GM18868 (cell line): ENCODE data around the gene HCN2.
A peak's percentile ranks its signal among the peaks of the same experiment; 100 is the strongest.

Experiments used
- ATAC-seq: cut with Tn5 transposase; IDR thresholded peaks from one replicate; pipeline ENCODE4 v1.9.1; 2021; ENCODE audit warnings: mild to moderate bottlenecking, moderate library complexity; ENCODE audit not compliant: unreplicated experiment

HCN2 gene

DNA sequence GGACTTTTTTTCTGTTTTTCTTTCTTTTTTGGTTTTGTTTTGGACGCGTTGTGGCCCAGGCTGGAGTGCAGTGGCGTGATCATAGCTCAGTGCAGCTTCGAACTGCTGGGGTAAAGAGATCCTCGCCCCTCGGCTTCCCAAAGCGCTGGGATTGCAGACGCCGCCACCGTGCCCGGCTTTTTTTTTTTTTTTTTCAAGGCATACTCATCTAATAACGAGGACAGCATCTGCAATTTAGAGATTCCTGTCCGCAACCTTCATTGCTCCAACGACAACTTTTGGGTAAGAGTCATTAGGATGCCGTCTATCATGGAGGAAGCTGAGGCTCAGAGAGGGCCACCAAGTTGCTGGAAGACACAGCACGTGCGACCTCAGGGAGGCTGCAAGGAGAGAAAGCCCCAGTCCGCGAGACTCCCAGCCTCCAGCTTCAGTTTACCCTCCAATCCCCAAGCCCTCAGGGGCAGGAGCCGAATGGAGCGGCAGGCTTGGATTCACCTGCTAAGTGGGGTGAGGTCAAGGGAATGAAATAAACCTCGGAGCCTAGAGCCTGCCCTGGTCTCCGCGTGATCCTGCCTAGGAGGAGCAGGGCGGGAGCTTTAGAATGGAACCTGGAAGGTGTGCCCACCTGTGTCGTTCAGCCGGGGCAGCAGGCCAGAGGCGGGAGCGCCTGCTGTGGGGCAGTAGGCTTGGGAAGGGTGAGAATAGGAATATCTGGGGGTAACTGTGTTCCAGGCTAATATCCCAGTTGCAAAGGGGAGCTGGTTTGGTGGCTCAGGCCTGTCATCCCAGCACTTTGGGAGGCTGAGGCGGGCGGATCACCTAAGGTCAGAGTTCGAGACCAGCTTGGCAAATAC, 44.3 kb downstream of the HCN2 start:
- ATAC-seq, result no peak

DNA sequence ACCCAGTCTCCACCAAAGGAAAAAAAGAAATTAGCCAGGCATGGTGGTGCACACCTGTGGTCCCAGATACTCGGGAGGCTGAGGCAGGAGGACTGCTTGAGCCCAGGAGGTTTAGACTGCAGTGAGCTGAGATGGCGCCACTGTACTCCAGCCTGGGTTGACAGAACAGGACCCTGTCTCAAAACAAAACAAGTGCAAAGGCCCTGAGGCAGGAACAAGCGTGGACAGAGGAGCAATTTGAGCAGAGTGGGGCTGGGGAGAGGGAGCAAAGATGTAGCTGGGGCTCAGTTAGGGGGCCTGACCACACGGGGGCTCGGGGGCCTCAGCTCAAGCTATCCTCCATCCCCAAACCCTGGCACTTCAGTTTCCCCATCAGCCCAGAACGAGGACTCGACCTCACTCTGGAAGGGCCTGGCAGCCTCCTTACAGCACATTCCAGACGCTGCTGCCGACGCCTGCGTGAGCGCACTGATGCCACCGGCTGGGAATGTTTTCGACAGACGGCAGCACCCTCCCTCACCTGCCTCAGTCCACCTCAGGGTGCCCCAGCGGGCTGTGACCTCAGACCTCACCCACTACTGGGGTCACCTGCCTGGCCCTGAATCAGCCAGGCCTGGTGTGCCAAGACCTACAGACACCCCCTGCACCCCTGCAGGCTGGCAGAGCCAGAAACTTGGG, 45.4 kb downstream of the HCN2 start:
- ATAC-seq, result no peak

DNA sequence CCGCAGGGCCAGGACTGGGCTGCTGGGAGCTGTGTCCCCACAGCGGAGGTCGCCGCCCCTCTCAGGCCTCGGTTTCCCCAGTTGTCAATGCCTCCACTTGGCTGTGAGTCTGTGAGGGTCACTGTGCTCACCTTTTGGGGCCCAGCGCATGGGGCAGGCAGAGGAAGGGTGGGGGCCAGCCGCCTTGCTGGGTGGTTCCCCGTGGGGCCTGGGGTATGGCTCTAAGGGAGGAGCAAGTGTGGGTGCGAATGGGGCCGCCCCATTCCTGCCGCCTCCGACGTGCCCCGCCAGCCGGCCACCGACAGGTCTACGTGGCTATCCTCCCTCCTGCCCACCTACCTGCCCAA, 49.2 kb downstream of the HCN2 start:
- no peak for ATAC-seq

DNA sequence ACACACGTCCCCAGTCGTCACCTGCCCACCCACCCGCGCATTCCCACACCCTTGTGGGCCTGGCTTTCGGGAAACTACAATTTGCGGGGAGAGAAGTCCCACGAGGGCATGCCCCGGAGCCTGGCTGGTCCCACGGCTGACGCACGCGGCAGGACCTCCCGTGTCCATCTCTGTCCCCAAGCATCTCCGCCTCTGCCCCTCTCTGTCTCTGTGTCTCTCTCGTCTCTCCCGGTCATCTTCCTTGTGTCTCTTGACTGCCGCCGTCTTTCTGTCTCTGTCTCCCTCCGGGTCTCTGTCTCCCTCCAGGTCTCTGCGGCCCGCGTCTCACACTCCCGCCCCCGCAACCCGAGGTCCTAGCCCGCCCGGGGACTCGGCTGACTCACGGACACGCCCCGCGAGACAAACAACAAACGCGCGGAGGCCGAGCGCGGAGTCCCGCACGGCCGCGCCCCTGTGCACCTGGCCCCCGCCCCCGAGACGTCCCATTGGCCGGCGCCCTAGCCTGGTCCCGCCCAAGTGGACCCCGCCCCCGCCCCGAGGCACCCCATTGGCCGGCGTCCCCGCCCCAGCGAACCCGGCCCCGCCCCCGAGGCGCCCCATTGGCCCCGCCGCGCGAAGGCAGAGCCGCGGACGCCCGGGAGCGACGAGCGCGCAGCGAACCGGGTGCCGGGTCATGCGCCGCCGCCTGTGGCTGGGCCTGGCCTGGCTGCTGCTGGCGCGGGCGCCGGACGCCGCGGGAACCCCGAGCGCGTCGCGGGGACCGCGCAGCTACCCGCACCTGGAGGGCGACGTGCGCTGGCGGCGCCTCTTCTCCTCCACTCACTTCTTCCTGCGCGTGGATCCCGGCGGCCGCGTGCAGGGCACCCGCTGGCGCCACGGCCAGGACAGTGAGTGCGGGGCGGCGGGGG, 49.8 kb downstream of the HCN2 start, which contains the start of gene FGF22:
FGF22 (plus strand) TSS at position 627 of the 908 bp plus-strand sequence; CDS start at position 674, 47 bp downstream.
- peak; percentile 65 for ATAC-seq

DNA sequence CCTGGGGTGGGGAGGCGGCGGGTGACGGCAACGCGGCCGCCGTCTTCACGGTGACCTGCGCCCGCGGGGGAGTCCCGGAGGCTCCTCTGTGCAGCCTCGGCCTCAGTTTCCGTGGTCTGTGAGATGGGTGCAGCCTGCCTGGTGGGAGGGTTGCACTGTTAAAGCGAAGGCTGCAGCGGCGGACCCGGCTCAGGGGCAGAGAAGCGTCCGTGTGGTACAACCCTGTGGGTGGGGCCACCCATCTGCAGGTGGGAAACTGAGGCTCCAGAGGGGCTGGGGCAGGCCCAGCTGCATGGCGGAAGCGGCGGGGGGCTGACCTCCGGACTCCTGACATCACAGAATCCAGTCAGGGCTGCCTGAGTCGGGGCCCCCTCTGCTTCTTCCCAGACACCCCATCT, 50.5 kb downstream of the HCN2 start:
- no peak for ATAC-seq

DNA sequence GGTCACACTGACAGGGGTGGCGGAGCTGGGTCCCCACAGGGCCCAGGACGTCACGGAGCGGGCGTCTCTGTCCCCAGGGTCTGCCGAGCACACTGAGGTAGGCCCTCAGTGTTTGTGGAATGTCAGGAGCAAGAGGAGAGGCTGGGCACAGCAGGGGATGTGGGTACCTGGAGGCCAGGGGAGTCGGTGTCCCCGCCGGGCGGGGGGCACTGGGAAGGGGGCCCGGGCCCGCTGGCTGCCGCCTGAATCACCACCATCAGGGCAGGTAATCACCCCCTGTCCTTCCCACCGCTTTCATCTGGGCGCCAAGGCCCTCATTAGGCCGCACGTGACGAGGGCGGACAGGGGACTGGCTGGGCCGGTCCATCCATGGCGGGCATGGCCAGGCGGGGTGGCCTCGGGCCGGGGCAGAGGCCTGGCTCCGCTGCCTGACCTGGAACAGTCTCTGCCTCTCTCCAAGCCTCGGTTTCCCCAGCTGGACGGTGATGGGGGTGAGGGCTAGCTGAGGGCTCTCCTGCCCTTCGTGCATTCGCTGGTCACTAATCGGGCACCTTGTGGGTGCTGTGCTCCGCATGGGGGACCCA, 51.0 kb downstream of the HCN2 start:
- no peak for ATAC-seq

DNA sequence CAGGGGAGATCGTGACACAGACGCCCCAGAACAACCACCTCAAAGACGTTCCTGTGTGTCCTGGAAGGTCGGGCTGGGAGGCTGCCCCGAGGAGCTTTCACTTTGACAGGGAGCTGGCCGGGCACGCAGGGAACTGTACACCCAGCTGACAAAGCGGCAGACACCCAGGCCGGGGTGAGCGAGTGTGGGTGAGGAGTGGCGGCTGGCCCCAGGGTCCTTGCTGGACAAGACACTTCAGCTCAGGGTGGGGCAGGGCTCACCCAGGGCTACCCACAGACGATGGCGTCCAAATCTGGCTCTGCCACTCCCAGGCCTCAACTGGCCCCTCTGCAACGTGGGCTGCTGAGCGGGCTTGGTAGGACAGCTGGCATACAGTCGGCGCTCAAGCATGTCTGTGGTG, 52.0 kb downstream of the HCN2 start:
- no peak for ATAC-seq

DNA sequence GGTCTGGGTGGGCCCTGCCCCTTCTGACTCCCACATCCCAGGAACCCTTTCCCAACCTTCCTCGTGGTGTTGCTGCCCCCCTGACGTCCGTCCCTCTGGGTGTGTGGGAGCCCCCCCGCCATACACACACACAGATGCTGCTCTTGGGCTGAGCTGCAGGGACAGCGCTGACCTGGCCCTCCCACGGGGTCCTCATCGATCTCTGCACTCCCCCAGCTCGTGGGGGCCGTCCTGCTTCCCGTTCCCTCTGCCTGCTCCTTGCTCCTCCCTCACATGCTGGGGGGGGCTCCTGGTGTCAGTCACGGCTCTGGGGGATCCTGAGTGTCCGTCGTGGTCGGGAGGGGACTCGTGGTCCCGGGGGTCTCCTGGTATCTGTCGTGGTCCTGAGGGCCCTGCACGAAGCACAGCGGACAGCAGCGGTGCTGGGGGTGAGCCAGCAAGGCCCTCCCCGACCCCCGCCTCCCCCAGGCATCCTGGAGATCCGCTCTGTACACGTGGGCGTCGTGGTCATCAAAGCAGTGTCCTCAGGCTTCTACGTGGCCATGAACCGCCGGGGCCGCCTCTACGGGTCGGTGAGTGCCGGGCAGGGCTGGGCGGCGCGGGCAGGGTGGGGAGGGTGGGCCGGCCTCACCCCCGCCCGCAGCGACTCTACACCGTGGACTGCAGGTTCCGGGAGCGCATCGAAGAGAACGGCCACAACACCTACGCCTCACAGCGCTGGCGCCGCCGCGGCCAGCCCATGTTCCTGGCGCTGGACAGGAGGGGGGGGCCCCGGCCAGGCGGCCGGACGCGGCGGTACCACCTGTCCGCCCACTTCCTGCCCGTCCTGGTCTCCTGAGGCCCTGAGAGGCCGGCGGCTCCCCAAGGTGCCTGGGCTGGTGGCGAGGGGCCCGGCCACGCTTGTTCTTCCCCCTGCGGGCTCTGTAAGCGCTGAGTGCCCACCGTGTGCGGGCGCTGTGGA, 53.4 kb downstream of the HCN2 start:
- ATAC-seq, result no peak

DNA sequence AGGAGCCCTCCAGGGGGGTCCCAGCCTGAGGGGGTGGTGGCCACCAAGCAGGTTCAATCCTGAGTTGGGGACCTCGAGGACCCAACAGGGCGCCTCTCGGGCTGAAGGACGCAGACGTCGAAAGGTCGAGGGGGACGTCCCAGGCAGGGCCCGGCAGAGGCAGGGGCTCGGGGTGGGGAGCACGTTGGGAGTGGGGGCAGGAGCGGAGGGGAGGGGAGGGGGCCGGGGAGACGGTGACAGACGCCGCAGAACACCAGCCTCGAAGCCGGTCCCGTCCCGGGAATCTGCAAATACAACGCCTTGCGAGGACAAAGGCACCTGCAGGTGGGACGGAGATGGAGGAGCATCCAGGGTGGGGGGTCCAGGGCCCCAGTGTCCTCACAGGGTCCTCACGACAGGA, 54.1 kb downstream of the HCN2 start:
- no peak for ATAC-seq

DNA sequence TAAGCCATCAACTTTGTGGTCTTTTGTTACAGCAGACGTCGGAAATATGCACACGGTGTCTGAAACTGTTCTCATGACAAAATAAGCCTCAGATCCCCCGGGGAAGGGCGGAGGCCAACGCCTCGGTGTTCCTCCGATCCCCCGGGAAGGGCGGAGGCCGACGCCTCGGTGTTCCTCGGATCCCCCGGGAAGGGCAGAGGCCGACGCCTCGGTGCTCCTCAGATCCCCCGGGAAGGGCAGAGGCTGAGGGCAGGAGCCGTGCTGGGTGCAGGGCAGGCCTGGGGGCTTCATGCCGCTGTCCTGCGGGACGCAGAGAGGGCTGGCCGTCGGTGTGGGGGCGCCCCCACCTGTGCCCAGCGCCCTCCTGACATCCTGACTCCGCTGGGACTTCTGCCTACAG, 54.7 kb downstream of the HCN2 start:
- no peak for ATAC-seq

DNA sequence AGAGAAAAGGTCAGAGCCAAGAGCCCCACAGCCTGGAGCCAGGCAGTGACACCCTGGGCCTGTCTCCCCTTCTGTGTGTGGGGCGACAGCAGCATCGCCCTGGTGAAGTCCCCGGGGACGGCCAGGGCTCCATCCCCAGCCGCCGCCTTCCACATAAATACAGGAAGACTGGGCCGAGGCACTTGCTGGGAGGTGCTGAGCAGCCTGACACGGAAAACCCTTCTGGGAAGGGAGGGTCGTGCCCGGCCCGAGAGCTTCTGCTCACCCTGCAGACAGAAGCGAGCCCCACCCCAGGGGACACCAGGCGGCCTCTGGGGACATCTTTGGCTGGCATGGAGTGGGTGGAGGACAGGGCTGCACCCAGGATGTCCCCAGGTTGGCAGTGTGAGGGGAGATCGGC, 55.1 kb downstream of the HCN2 start:
- no peak for ATAC-seq

DNA sequence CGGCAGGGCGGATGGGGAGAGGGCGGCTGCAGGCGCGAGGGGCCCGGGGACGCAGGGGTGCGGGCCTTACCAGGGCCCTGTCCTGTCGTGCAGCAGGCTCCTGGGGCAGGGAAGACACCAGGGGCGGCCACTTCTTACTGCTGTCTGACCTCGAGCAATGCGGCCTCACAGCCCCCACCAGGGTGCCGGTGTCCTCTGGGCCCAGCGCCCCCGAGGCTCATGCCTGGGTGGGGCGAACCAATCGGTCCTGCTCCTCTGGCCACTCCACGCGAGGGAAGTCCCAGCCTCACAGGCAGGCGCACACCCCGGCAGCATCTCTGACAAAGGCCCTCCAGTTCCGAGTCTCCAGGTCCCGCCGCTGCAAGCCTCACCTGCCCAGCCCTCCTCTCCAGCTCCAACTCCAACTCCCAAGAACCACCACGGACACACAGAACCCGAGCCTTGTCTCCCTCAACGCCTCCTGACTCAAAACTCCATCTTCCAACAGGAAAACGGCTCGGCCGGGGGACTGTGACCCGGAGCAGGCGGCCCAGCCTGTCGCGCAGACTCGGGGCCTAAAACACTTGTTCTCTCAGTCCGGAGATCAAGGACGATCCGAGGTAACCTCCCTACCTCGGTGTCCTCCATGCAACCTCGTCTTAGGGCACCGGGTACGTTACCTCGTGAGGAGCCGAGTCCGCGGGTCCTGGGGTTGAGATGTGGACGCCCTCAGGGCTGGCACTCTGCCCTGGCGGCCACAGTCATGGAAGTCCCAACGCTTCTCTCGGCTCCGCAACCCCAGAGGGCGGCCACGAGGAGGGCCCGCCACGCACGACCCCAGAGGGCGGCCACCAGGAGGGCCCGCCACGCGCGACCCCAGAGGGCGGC, 56.5 kb downstream of the HCN2 start:
- ATAC-seq, result no peak

DNA sequence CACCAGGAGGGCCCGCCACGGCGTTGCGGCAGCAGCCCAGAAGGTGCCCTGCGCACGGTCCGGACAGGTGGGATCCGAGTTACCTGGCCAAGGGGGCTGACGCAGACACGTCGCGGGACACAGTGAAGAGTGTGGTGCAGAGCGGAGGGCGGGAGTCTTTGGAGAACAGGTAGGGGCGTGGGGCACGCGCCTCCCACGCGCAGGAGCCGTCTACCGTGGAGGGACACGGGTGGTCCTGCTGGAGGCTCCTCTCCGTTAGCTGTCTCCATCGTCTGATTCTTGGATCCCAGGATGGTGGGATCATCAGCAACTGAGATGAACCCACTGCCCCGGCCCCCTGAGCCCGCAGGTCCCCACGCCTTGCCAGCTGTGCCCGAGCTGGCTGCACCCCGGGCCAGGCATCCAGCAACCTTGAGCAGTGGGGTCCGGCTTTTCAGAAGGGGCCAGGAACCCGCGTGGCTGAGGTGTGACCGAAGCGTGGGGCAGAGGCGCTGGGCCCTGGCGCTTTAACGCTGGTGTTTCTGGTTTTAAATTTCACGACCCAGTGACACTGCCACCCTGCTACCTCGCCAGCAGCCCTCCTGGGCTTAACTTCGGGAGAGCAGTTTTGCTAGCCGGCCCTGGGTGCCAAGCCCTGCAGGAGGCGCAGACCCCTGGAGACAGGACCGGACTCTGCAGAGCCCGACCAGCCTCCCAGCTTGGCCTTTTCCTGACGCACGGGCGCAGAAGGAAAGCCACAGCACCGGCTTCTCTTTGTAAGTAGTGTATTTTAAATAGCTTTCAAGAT, 57.3 kb downstream of the HCN2 start:
- ATAC-seq, result no peak

DNA sequence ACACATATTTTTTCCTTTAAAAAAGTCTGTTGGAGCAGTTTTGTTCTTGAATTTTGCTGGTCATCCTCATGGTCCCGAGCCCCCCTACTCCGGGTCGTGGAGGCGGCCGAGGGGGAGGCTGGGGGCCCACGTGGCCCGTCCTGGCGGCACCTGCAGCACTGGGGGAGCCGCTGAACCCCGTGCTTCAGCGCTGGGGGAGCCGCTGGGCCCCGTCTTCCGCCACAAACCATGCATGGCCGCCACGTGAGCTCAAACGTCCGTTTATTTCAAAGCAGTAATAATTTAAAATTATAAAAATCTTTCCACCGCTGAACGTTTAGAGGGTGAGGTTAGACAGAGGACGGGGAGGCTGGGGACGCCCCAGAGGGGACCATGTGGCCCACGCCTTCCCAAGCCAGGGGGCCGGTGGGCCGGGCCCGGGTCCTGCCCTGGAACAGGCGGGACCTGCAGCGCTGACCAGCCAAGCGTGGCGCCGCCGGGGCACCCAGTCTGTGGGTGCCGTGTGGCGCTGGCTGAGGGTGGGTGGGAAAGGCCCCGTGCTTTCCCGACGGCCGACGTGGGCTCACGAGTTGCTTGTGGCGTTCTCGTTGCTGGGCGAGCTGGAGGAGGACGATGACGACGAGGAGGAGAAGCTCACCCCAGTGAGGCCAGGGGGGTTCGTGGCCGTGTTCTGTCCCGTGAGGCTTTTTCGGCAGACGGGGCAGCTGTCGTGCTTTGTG, 58.0 kb downstream of the HCN2 start:
- no peak for ATAC-seq

DNA sequence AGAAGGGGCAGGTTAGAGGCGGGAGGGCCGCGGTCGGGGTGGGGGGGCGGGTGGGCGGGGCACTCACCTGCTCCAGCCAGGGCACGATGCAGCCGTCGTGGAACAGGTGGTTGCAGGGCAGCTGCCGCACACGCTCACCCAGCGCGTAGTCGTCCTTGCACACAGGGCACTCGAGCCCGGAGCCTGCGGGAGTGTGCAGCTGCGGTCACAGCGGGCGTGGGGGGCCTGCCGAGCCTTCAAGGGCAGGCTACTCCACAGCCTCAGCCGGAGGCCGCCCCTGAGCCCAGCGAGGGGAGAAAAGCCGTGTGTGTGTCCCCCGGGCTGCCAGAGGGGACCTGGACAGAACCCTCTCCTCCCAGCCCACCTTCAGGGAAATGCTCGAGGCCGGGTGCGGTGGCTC, 58.6 kb downstream of the HCN2 start:
- no peak for ATAC-seq

DNA sequence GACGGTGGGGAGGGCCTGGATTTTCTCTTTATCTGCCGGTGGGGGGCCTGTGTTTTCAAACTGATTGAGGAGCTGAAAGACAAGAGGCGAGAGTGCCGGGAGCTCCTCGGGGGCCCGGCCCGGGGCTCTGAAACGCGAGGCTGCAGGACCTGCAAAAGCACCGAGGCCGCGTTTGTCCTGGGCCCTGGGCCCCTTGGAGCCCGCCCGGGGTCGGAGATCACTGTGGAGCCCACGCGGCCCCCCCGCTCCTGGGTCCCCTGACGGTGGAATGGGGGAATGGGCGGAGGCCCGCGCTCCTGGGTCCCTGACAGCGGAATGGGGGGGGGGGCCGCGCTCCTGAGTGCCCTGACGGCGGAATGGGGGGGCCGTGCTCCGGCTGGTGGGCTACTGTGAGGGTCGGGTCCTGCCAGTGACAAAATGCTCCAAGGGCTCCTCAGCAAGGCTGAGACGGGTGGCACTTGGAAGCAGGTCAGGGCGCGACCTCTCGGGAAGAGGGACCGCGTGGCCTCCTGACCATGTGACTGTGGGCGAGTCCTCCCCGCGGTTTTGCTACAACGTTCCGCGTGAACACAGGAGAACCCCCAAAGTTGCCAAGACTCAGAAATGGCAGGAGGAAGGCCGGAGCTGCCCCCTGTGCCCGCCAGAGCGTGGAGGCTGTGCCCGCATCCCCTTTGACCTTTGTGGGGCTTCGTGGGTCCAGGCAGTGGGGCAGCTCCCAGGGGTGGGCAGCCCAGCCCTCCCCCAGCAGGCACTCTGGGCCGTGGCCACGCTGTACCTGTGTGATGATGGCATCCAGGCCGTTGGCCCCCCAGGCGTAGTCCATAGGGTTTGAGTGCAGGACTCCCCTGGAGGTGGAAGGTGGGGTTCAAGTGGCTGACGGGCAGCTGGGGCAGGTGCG, 59.5 kb downstream of the HCN2 start:
- no peak for ATAC-seq

DNA sequence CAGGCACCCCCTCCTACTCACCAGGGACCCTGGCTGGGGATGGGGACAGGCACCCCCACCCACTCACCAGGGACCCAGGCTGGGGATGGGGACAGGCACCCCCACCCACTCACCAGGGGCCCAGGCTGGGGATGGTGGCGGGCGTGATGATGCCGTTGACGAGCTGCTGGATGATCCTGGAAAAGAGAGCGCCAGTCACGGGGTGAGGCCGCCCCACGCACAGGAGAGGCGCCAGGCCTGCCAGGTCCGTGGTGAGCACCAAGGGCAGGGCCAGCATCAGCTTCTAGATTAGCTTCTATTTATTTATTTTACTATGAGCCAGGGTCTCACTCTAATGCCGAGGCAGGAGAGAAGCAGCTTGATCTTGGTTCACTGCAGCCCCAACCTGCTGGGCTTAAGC, 60.4 kb downstream of the HCN2 start:
- ATAC-seq, result no peak
